GM18858 (cell line): Measurements from ENCODE around the gene MINDY4.
"Not testable (repeated sequence)": the region's sequence is repeated elsewhere in the genome, so short reads cannot be mapped to it uniquely, and the experiment has no call there.

Experiments used
- ATAC-seq: cut with Tn5 transposase; IDR thresholded peaks from one replicate; pipeline ENCODE4 v1.9.1; 2021; ENCODE audit not compliant: unreplicated experiment

MINDY4 gene

GRCh38 chr7:30831936-30832335, 60.7 kb downstream of the MINDY4 start:
- no peak for ATAC-seq

- not testable (repeated sequence) for ATAC-seq
Measured at GRCh38 chr7:30834017-30834674, 62.9 kb downstream of the MINDY4 start.

GRCh38 chr7:30835396-30835915, 64.2 kb downstream of the MINDY4 start:
- no peak for ATAC-seq

GRCh38 chr7:30836991-30837390, 65.8 kb downstream of the MINDY4 start:
- ATAC-seq = no peak

- no peak for ATAC-seq
Measured at GRCh38 chr7:30837581-30837980, 66.4 kb downstream of the MINDY4 start.

- ATAC-seq = no peak
Measured at GRCh38 chr7:30838008-30838407, 66.8 kb downstream of the MINDY4 start.

GRCh38 chr7:30840141-30841024, 69.2 kb downstream of the MINDY4 start:
- ATAC-seq = no peak

GRCh38 chr7:30841025-30841735, 70.0 kb downstream of the MINDY4 start:
- ATAC-seq = no peak

- no peak for ATAC-seq
Measured at GRCh38 chr7:30841801-30842541, 70.8 kb downstream of the MINDY4 start.

GRCh38 chr7:30842542-30843451, 71.6 kb downstream of the MINDY4 start:
- ATAC-seq = no peak

- ATAC-seq = no peak
Measured at GRCh38 chr7:30843741-30844482, 72.7 kb downstream of the MINDY4 start.

GRCh38 chr7:30844483-30844874, 73.3 kb downstream of the MINDY4 start:
- no peak for ATAC-seq

- no peak for ATAC-seq
Measured at GRCh38 chr7:30844916-30845315, 73.7 kb downstream of the MINDY4 start.

GRCh38 chr7:30845426-30846135, 74.4 kb downstream of the MINDY4 start:
- ATAC-seq = no peak

GRCh38 chr7:30846378-30846777, 75.2 kb downstream of the MINDY4 start:
- ATAC-seq = no peak

GRCh38 chr7:30848121-30848855, 77.1 kb downstream of the MINDY4 start:
- ATAC-seq = no peak

- no peak for ATAC-seq
Measured at GRCh38 chr7:30849565-30849964, 78.3 kb downstream of the MINDY4 start.

GRCh38 chr7:30850426-30850825, 79.2 kb downstream of the MINDY4 start:
- ATAC-seq = no peak
